Measurements from ENCODE around the gene PRDM12.

Gene PRDM12

GRCh38 chr9:130636648-130637020 is 27.8 kb upstream of the PRDM12 start:
- no peak for DNase-seq

GRCh38 chr9:130638284-130639123 is 25.9 kb upstream of the PRDM12 start:
- DNase-seq, result no peak

- DNase-seq, result no peak
These were observed 25.1 kb upstream of the PRDM12 start for GRCh38 chr9:130639124-130639765.

GRCh38 chr9:130639866-130640555 is 24.4 kb upstream of the PRDM12 start:
- DNase-seq, result no peak

- no peak for DNase-seq
These were observed 23.7 kb upstream of the PRDM12 start for GRCh38 chr9:130640681-130641080.

- DNase-seq, result no peak
These were observed 21.5 kb upstream of the PRDM12 start for GRCh38 chr9:130642926-130643325.

GRCh38 chr9:130651221-130651620 is 13.2 kb upstream of the PRDM12 start:
- DNase-seq, result no peak

GRCh38 chr9:130651752-130652151 is 12.6 kb upstream of the PRDM12 start:
- DNase-seq, result no peak

- DNase-seq, result no peak
These were observed 9.5 kb upstream of the PRDM12 start for GRCh38 chr9:130654879-130655278.

GRCh38 chr9:130658893-130659698 is 5.3 kb upstream of the PRDM12 start:
- no peak for DNase-seq

- DNase-seq, result no peak
These were observed 4.6 kb upstream of the PRDM12 start for GRCh38 chr9:130659699-130660248.

- DNase-seq, result no peak
These were observed 4.1 kb upstream of the PRDM12 start for GRCh38 chr9:130660326-130660682.

GRCh38 chr9:130660683-130661450 is 3.5 kb upstream of the PRDM12 start:
- DNase-seq, result no peak

- DNase-seq, result no peak
These were observed 2.8 kb upstream of the PRDM12 start for GRCh38 chr9:130661451-130662098.

- no peak for DNase-seq
These were observed 2.1 kb upstream of the PRDM12 start for GRCh38 chr9:130662099-130662969.

GRCh38 chr9:130662970-130663257 is 1.5 kb upstream of the PRDM12 start:
- DNase-seq, result no peak

- DNase-seq, result no peak
These were observed 977 bp upstream of the PRDM12 start for GRCh38 chr9:130663258-130663976.

- no peak for DNase-seq
These were observed 480 bp upstream of the PRDM12 start for GRCh38 chr9:130663977-130664250.

- no peak for DNase-seq
These were observed 636 bp downstream of the PRDM12 start for GRCh38 chr9:130665029-130665430.
